Measurements from ENCODE around the gene GRIK1.

GRIK1 gene

GRCh38 chr21:29670228-29670627, 269.6 kb downstream of the GRIK1 start:
- Histone ChIP-seq H3K27ac (ENCODE audit: extremely low read depth, low read depth, low read length) (no peak overlapping the region), H3K4me1 (ENCODE audit: control insufficient read depth, insufficient read depth, low read length) (no peaks in the 10 kb centered on the region), H3K4me3 (ENCODE audit: low read depth, low read length) (no peak overlapping the region), H3K36me3 (ENCODE audit: control insufficient read depth in 2 of 2, insufficient read depth in 1 of 2, low read length in 2 of 2) (no peaks in the 10 kb centered on the region), H3K9me3 (ENCODE audit: control insufficient read depth, insufficient read depth, low read depth, low read length) (no peaks in the 10 kb centered on the region)
- ChIA-PET POLR2A (no interaction called here), CTCF (no interaction called here)
- TF ChIP-seq ZNF155 (tag by site-specific recombination; IDR thresholded peaks at IDR 0.05): no peak

- ChIA-PET CTCF (no interaction called here), POLR2A (no interaction called here)
- Histone ChIP-seq H3K9me3 (ENCODE audit: control insufficient read depth, insufficient read depth, low read depth, low read length) (no peaks in the 10 kb centered on the region), H3K4me1 (ENCODE audit: control insufficient read depth, insufficient read depth, low read length) (no peaks in the 10 kb centered on the region), H3K36me3 (ENCODE audit: control insufficient read depth in 2 of 2, insufficient read depth in 1 of 2, low read length in 2 of 2) (no peaks in the 10 kb centered on the region), H3K4me3 (ENCODE audit: low read depth, low read length) (no peak overlapping the region), H3K27ac (ENCODE audit: extremely low read depth, low read depth, low read length) (no peak overlapping the region)
- no peak for TF ChIP-seq ZNF341 (tag by site-specific recombination; IDR thresholded peaks at IDR 0.05; ENCODE audit: low read depth)
- TF ChIP-seq SP7 (tag by site-specific recombination; IDR thresholded peaks at IDR 0.05): no peak
- no peak for TF ChIP-seq HOXA7 (CRISPR knock-in tag; IDR thresholded peaks at IDR 0.05; ENCODE audit: borderline replicate concordance)
- no peak for TF ChIP-seq ZNF239 (tag by site-specific recombination; IDR thresholded peaks at IDR 0.05)
- no peak for TF ChIP-seq ZNF324 (tag by site-specific recombination; IDR thresholded peaks at IDR 0.05)
- no peak for TF ChIP-seq ZNF175 (tag by site-specific recombination; IDR thresholded peaks at IDR 0.05)
- TF ChIP-seq ZFP3 (tag by site-specific recombination; IDR thresholded peaks at IDR 0.05; ENCODE audit: low read depth): no peak
- no peak for TF ChIP-seq HOXC10 (CRISPR knock-in tag; IDR thresholded peaks at IDR 0.05)
- no peak for TF ChIP-seq ZNF132 (tag by site-specific recombination; IDR thresholded peaks at IDR 0.05; ENCODE audit: borderline replicate concordance)
- no peak for TF ChIP-seq ELK4 (IDR thresholded peaks at IDR 0.05; ENCODE audit: borderline replicate concordance, low read depth, low read length)
- no peak for TF ChIP-seq ZNF701 (tag by site-specific recombination; IDR thresholded peaks at IDR 0.05)
- TF ChIP-seq ZBTB48 (tag by site-specific recombination; IDR thresholded peaks at IDR 0.05): no peak
- TF ChIP-seq MZF1 (tag by site-specific recombination; IDR thresholded peaks at IDR 0.05; ENCODE audit: borderline replicate concordance): no peak
- no peak for TF ChIP-seq ZNF16 (tag by site-specific recombination; IDR thresholded peaks at IDR 0.05; ENCODE audit: low read depth)
These were observed 270.4 kb downstream of the GRIK1 start for GRCh38 chr21:29669416-29669815.

- POLR2A ChIA-PET: no interaction called here
These were observed 272.1 kb downstream of the GRIK1 start for GRCh38 chr21:29667651-29668050.

More at GRCh38 chr21:29667651-29668050, 272.1 kb downstream of the GRIK1 start:
- H3K4me3 ChIP-seq (ENCODE audit: low read depth, low read length): no peak overlapping the region
- TF ChIP-seq PATZ1 (tag by site-specific recombination; IDR thresholded peaks at IDR 0.05): no peak
- TF ChIP-seq ZSCAN18 (tag by site-specific recombination; IDR thresholded peaks at IDR 0.05): no peak
- TF ChIP-seq FEZF1 (tag by site-specific recombination; IDR thresholded peaks at IDR 0.05): no peak
- no peak for TF ChIP-seq ZNF221 (tag by site-specific recombination; IDR thresholded peaks at IDR 0.05; ENCODE audit: borderline replicate concordance)
- TF ChIP-seq ZNF623 (tag by site-specific recombination; IDR thresholded peaks at IDR 0.05): no peak
- no peak for TF ChIP-seq OSR2 (tag by site-specific recombination; IDR thresholded peaks at IDR 0.05)
- no peak for TF ChIP-seq ZNF175 (tag by site-specific recombination; IDR thresholded peaks at IDR 0.05)
- no peaks in the 10 kb centered on the region for H3K4me1 ChIP-seq (ENCODE audit: control insufficient read depth, insufficient read depth, low read length)
- no peaks in the 10 kb centered on the region for H3K9me3 ChIP-seq (ENCODE audit: control insufficient read depth, insufficient read depth, low read depth, low read length)
- CTCF ChIA-PET: interaction anchor here (0.7 to 0.8 kb wide), 2 partner anchors 9 to 18 kb away, joined by 3 read pairs; no protein-coding TSS in a partner anchor
- H3K36me3 ChIP-seq (ENCODE audit: control insufficient read depth in 2 of 2, insufficient read depth in 1 of 2, low read length in 2 of 2): no peaks in the 10 kb centered on the region
- H3K27ac ChIP-seq (ENCODE audit: extremely low read depth, low read depth, low read length): no peak overlapping the region
